ENCODE data around the gene ZNF746.

DNA sequence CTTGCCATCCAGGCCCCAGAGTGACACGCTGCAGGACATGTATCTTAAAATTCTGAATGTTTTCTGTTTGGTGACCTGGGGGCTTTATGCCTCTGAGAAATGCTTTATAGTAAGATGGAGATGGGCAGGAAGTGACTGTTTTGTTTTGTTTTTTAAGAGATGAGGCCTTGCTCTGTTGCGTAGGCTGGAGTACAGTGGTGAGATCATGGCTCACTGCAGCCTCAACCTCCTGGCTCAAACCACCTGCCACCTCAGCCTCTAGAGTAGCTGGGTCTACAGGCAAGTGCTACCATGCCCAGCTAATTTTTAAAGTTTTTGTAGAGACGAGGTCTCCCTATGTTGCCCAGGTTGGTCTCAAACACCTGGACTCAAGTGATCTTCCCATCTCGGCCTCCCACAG lies 57.4 kb downstream of the ZNF746 start:
- TF ChIP-seq, protein P1, sequence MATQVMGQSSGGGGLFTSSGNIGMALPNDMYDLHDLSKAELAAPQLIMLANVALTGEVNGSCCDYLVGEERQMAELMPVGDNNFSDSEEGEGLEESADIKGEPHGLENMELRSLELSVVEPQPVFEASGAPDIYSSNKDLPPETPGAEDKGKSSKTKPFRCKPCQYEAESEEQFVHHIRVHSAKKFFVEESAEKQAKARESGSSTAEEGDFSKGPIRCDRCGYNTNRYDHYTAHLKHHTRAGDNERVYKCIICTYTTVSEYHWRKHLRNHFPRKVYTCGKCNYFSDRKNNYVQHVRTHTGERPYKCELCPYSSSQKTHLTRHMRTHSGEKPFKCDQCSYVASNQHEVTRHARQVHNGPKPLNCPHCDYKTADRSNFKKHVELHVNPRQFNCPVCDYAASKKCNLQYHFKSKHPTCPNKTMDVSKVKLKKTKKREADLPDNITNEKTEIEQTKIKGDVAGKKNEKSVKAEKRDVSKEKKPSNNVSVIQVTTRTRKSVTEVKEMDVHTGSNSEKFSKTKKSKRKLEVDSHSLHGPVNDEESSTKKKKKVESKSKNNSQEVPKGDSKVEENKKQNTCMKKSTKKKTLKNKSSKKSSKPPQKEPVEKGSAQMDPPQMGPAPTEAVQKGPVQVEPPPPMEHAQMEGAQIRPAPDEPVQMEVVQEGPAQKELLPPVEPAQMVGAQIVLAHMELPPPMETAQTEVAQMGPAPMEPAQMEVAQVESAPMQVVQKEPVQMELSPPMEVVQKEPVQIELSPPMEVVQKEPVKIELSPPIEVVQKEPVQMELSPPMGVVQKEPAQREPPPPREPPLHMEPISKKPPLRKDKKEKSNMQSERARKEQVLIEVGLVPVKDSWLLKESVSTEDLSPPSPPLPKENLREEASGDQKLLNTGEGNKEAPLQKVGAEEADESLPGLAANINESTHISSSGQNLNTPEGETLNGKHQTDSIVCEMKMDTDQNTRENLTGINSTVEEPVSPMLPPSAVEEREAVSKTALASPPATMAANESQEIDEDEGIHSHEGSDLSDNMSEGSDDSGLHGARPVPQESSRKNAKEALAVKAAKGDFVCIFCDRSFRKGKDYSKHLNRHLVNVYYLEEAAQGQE (IDR thresholded peaks at IDR 0.05; ENCODE audit: insufficient read depth in 1 of 2, low read depth in 2 of 2, low read length in 1 of 2) = no peak
- TF ChIP-seq, protein P2, sequence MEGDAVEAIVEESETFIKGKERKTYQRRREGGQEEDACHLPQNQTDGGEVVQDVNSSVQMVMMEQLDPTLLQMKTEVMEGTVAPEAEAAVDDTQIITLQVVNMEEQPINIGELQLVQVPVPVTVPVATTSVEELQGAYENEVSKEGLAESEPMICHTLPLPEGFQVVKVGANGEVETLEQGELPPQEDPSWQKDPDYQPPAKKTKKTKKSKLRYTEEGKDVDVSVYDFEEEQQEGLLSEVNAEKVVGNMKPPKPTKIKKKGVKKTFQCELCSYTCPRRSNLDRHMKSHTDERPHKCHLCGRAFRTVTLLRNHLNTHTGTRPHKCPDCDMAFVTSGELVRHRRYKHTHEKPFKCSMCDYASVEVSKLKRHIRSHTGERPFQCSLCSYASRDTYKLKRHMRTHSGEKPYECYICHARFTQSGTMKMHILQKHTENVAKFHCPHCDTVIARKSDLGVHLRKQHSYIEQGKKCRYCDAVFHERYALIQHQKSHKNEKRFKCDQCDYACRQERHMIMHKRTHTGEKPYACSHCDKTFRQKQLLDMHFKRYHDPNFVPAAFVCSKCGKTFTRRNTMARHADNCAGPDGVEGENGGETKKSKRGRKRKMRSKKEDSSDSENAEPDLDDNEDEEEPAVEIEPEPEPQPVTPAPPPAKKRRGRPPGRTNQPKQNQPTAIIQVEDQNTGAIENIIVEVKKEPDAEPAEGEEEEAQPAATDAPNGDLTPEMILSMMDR (IDR thresholded peaks at IDR 0.05) = no peak
